ENCODE results near the gene SLC2A8.

- TF ChIP-seq CTCF (IDR thresholded peaks at IDR 0.05) = no peak
- no peak for TF ChIP-seq EP300 (IDR thresholded peaks at IDR 0.05)
Measured at GRCh38 chr9:127368852-127369402, 28.0 kb upstream of the SLC2A8 start.
